Myometrial cell (primary cell): Measurements from ENCODE around the gene PCDHGB4. TPM values are rescaled to one million over a fixed set of nuclear protein-coding genes. Genes with fewer than 3 reads are reported as not detected.

ENCODE experiments used
- total RNA-seq: library from RNA; depleted of rRNA; stranded (reverse); fragments of >200 nt; gene quantifications from 2 replicates; pipeline ENCODE4 v1.2.3, GENCODE V29; 2015

Gene PCDHGB4
- 3.9 and 4.6 TPM in 2 replicates for total RNA-seq

DNA sequence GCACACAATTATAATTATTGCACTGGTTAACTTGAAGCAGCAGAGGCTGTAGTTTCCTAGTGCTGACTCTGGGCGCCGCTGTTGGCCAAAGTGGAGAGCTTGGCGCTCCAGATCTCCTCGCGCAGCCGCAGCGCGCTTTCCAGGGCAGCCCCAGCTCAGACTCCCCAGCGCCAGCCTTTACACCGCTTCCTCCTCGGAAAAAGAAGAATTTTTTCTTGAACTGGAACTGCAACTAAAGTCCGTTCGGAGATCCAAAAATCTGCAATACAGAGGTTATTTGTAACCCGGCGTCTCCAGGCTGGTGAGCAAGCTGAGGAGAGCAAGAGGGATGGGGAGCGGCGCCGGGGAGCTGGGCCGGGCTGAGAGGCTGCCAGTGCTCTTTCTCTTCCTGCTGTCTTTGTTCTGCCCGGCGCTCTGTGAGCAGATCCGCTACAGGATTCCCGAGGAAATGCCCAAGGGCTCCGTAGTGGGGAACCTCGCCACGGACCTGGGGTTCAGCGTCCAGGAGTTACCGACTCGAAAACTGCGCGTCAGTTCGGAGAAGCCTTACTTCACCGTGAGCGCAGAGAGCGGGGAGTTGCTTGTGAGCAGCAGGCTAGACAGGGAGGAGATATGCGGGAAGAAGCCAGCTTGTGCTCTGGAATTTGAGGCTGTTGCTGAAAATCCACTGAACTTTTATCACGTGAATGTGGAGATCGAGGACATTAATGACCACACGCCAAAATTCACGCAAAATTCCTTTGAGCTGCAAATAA, at the start of gene PCDHGB4:
PCDHGB4 (plus strand) TSS at position 142 of the 755 bp plus-strand sequence; CDS start at position 329, 187 bp downstream.

DNA sequence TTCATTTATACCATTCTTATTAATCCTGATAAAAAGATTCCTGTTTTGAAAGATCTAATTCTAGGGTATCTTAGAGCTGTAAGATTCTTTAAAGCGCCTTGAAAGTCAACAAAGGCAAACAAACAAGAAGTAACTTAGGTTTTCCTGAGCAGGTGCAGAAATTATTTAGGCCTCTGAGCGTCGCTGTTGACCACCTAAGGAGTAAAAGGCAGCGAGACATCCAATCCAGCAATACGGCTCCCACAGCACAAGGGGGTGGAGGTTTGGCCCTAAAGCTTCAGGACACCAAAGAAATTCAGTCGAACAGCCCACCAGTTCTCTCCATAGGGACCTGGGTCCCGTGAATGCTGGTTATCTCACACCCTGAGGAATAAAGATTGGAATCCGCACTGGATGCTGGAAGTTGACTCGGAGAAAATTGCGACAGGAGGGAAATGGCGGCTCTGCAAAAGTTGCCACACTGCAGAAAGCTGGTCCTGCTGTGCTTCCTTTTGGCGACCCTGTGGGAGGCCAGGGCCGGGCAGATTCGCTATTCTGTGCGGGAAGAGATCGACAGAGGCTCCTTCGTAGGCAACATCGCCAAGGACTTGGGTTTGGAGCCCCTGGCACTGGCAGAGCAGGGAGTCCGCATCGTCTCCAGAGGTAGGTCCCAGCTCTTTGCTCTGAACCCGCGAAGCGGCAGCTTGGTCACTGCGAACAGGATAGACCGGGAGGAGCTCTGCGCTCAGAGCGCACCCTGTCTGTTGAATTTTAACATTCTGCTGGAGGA, 48.8 kb upstream of the PCDHGB4 start, which contains the start of gene PCDHGA2:
PCDHGA2 (plus strand) TSS at position 223 of the 769 bp plus-strand sequence.

DNA sequence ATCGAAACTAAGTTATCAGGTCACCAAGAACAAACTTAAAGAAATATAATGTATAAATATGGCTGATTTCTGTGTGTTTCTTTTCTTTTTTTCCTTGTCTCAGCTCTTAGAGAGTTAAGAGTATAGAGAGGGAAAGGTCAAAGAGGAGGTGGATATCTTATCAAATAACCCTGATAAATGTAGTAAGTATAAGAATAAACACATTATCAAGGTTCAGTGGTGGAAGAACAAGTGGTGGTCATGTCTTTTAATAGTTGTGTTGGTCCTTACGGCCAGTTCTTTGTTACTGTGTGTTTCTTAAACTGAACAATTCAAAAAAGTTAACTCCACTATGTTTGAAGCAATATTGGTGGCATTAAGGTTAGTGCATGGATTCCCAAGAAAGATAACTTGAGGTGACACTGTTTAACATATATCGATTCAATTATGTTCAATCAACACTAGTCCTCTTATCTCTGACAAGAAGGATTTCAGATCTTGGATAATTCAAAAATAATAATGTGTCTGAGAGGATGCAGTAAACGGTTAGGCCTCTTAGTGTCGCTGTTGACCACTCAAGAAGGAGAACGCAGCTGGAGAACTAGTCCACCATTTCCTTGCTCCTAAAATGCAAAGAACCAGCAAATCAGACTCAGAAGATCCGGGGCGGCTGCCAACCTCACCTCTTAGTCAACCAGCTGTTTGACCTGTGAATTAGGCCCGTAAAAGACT, 44.1 kb upstream of the PCDHGB4 start, which contains the start of gene PCDHGA3:
PCDHGA3 (plus strand) TSS at position 588 of the 711 bp plus-strand sequence. CDS start 205 bp downstream, outside the sequence.

DNA sequence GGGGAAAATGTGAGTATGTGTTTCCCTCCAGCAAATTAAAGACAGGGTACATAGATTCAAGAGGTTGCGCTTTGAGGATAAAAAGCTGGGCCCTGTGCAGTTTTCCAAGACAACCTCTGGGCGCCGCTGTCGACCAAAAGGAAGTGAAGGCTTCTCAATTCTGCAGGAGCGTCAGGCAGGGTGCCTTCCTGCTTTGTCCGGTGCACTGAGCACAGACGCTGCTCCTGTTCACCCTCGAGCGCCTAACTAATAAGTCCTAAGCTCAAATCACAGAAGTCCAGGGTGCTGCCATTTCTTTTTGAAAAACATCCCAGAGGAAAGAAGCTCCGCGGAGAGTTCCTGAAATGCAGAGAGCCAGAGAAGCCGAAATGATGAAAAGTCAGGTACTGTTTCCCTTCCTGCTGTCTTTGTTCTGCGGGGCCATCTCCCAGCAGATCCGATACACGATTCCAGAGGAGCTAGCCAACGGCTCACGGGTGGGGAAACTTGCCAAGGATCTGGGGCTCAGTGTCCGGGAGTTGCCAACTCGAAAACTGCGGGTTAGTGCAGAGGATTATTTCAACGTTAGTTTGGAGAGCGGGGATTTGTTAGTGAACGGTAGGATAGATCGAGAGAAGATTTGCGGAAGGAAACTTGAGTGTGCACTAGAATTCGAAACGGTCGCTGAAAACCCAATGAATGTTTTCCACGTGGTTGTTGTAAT, 37.4 kb upstream of the PCDHGB4 start, which contains the start of gene PCDHGB1:
PCDHGB1 (plus strand) TSS at position 183 of the 703 bp plus-strand sequence; CDS start at position 345, 162 bp downstream.

DNA sequence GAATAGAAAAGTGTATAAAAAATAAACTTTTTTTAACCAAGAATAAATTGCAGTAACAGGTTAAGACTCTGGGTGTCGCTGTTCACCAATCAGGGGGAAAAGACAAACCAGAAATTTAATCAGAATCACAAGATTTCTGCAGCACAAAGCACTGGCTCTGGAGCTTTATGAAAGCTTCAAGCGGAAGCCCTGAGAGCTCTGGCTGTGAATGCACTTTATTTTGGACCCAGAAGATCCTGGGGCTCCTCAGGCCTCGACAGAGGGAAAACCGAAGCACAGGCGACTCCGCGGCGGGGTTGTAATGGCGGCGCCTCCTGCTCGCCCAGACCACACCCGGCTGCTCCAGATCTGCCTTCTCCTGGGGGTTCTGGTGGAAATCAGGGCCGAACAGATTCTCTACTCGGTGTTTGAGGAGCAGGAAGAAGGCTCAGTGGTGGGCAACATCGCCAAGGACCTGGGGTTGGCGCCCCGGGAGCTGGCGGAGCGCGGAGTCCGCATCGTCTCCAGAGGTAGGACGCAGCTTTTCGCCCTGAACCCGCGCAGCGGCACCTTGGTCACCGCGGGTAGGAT, 32.5 kb upstream of the PCDHGB4 start, which contains the start of gene PCDHGA4:
PCDHGA4 (plus strand) TSS at position 122 of the 570 bp plus-strand sequence; CDS start at position 209, 87 bp downstream.

DNA sequence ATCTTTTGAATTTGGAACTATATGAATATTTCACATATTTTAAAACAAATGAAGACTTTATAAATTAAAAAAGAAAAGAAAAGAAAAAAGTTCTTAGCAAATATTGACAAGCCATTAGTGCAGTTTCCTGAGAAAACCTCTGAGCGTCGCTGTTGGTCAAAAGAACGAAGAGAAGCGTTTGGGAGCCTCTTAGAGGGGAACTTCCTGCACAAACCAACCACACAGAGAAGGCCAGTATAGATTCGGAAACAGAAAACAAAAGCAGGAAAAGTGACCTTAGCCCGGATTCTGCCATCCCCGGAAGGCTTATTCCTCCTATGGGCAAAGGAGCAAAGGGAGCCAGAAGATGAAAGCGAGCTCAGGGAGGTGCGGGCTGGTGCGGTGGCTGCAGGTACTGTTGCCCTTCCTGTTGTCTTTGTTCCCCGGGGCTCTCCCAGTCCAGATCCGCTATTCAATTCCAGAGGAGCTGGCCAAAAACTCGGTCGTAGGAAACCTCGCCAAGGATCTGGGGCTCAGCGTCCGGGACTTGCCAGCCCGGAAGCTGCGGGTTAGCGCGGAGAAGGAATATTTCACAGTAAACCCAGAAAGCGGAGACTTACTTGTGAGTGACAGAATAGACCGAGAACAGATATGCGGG, 27.6 kb upstream of the PCDHGB4 start, which contains the start of gene PCDHGB2:
PCDHGB2 (plus strand) TSS at position 205 of the 637 bp plus-strand sequence; CDS start at position 347, 142 bp downstream.

DNA sequence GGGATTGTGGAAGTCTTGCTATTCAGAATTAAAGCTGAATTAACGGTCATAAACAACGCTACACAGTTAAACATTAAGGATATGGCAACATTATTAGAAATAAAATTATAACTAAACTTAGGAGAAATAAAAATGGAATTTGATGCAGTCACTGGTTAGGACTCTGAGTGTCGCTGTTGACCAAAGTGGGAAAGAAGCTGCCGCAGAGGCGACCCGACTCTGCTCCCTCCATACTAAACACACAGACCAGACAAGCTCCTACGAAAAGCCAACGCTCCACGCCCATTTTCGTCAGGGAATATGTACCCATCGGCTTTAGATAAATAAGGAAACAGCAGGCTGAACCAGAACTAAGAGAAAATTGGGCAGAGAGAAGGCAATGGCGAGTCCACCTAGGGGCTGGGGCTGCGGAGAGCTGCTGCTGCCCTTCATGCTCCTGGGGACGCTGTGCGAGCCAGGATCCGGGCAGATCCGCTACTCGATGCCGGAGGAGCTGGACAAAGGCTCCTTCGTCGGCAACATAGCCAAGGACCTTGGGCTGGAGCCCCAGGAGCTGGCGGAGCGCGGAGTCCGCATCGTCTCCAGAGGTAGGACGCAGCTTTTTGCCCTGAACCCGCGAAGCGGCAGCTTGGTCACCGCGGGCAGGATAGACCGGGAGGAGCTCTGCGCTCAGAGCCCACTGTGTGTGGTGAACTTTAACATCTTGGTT, 23.4 kb upstream of the PCDHGB4 start, which contains the start of gene PCDHGA5:
PCDHGA5 (plus strand) TSS at position 211 of the 709 bp plus-strand sequence; CDS start at position 380, 169 bp downstream.

DNA sequence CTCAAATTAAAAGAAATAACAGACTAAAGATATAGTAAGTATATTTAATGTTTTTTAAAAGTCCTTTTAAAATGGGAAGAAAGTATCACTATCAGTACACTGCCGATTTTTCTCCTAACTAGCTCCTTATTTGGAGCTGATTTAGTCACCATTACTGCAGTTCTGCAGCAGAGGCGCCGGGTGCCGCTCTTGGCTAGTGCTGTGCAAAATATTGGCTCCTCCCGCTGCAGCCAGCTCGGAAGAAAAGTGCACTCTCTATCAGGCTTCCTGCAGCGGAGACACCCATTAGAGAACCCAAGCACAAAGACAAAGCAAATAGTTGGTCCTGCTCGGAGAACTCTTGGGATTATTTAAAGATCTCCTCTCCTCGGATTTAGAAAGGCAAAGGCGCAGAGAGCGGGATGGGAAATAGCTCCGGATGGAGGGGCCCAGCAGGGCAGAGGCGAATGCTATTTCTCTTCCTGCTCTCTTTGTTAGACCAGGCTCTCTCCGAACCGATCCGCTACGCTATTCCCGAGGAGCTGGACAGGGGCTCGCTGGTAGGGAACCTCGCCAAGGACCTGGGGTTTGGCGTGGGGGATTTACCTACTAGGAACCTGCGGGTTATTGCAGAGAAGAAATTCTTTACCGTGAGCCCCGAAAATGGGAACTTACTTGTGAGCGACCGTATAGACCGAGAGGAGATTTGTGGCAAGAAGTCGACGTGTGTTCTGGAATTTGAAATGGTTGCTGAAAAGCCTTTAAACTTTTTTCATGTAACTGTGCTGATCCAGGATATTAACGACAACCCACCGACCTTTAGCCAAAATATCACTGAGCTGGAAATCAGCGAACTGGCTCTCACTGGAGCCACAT, 17.3 kb upstream of the PCDHGB4 start, which contains the start of gene PCDHGB3:
PCDHGB3 (plus strand) TSS at position 249 of the 855 bp plus-strand sequence; CDS start at position 402, 153 bp downstream.

DNA sequence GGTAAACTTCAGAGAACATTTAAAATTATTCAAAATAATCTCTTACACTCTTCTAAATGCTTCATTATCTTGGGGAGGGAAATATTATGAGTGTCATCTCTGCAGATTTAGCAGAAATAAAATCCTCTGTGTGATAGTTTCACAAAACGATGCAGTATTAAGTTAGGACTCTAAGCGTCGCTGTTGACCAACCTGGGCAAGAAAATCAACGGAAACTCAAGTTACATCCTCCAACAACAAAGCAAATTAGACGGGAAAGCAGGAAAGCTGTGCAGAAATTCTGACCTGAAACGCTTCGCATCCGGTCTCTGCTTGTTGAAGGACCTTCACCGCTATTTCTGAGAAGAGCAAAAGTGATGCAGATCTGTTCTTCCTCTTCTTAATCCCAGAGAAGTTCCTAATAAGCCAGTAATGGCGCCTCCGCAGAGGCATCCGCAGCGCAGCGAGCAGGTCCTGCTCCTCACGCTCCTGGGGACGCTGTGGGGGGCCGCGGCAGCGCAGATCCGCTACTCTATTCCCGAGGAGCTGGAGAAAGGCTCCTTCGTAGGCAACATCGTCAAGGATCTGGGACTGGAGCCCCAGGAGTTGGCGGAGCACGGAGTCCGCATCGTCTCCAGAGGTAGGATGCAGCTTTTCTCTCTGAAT, 13.7 kb upstream of the PCDHGB4 start, which contains the start of gene PCDHGA6:
PCDHGA6 (plus strand) TSS at position 219 of the 645 bp plus-strand sequence; CDS start at position 412, 193 bp downstream.

DNA sequence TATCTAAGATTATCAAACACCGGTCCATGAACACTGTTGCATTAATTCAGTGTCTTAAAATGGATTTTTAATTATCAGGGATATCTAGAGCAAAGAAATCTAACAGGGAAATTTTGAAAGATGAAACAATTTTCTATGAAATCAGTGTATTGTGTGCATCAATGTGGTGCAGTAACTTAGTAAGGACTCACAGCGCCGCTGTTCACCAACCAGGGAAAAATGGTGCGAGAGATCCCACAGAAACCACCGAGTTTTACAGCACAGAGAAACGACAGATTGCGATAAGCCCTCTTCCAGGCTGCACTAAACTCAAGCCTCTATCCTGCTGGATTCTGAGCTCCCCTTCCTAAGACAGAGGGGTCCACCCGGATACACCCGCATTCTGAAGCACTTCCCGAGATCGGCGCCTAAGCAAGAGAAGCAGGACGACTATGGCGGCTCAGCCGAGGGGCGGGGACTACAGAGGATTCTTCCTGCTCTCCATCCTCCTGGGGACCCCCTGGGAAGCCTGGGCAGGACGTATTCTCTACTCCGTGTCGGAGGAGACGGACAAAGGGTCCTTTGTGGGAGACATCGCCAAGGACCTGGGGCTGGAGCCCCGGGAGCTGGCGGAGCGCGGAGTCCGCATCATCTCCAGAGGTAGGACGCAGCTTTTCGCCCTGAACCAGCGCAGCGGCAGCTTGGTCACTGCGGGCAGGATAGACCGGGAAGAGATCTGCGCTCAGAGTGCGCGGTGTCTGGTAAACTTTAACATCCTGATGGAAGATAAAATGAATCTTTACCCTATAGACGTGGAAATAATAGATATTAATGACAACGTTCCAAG, 4.8 kb upstream of the PCDHGB4 start, which contains the start of gene PCDHGA7:
PCDHGA7 (plus strand) TSS at position 274 of the 826 bp plus-strand sequence; CDS start at position 432, 158 bp downstream.

DNA sequence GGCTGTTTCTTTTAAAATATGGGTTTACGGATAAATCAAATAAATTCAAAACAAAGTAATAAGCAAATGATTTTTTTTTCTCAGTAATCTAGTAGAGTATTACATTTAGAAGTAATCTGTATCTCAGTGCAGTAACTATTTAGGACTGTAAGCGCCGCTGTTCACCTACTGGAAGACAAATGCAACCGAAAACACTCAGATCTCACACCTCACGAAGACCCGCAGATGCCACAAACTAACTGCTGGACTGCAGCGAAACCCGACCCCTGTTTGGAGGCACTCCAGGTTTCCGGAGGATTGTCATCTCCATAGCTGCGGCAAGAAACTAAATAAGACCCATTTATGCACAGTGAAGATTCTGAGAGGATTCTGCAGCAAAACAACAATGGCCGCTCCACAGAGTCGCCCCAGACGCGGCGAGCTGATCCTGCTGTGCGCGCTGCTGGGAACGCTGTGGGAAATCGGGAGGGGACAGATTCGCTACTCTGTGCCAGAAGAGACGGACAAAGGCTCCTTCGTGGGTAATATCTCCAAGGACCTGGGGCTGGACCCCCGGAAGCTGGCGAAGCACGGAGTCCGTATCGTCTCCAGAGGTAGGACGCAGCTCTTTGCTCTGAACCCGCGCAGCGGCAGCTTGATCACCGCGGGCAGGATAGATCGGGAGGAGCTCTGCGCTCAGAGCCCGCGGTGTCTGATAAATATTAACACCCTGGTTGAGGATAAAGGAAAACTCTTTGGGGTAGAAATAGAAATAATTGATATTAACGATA, 5.1 kb downstream of the PCDHGB4 start, which contains the start of gene PCDHGA8:
PCDHGA8 (plus strand) TSS at position 205 of the 770 bp plus-strand sequence; CDS start at position 386, 181 bp downstream.

DNA sequence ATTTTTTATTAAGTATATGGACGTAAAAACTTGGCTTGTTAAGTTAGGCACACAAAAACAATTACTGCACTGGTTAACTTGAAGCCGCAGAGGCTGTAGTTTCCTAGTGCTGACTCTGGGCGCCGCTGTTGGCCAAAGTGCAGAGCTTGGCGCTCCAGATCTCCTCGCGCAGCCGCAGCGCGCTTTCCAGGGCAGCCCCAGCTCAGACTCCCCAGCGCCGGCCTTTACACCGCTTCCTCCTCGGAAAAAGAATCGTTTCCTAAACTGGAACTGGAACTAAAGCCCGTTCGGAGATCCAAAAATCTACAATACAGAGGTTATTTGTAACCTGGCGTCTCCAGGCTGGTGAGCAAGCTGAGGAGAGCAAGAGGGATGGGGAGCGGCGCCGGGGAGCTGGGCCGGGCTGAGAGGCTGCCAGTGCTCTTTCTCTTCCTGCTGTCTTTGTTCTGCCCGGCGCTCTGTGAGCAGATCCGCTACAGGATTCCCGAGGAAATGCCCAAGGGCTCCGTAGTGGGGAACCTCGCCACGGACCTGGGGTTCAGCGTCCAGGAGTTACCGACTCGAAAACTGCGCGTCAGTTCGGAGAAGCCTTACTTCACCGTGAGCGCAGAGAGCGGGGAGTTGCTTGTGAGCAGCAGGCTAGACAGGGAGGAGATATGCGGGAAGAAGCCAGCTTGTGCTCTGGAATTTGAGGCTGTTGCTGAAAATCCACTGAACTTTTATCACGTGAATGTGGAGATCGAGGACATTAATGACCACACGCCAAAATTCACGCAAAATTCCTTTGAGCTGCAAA, 10.5 kb downstream of the PCDHGB4 start, which contains the start of gene PCDHGB5:
PCDHGB5 (plus strand) TSS at position 192 of the 796 bp plus-strand sequence; CDS start at position 373, 181 bp downstream.

DNA sequence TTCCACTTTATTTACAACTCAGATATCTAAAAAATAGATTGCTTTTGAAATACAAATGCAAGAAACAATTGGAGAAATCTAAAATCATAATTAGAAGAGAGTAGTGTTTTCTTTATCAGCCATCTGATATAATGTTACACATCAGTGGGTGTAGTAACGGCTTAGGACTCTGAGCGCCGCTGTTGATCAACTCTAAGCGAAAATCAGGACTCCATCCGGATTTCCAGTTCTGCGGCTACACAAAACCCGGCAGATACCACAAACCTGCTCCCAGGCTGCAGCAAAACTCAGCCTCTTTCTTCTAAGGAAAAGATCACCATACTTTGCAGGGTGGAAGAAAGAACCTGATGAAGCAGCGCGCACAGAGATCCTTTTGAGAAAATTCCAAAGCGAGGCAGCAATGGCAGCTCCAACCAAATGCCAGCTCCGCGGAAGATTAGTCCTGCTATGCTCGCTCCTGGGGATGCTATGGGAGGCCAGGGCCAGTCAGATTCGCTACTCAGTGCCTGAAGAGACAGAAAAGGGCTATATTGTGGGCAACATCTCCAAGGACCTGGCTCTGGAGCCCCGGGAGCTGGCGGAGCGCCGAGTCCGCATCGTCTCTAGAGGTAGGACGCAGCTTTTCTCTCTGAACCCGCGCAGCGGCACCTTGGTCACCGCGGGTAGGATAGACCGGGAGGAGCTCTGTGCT, 15.2 kb downstream of the PCDHGB4 start, which contains the start of gene PCDHGA9:
PCDHGA9 (plus strand) TSS at position 226 of the 691 bp plus-strand sequence; CDS start at position 401, 175 bp downstream.

DNA sequence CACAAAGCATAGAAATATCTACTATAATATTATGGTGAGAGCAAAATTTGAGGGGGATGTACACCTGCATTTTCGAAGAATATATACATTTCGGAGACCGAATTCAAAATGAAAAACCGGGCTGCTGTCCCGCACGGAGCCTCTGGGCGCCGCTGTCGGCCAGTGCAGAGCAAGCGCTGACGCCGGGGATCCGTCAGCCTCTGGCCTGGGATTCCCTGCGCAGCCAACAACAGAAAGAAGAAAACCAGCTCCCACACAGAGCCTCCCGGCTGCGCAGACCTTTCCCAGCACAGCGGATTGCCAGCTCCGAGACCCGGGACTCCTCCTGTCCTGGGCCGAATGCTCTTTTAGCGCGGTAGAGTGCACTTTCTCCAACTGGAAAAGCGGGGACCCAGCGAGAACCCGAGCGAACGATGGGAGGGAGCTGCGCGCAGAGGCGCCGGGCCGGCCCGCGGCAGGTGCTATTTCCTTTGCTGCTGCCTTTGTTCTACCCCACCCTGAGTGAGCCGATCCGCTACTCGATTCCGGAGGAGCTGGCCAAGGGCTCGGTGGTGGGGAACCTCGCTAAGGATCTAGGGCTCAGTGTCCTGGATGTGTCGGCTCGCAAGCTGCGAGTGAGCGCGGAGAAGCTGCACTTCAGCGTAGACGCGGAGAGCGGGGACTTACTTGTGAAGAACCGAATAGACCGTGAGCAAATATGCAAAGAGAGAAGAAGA, 20.4 kb downstream of the PCDHGB4 start, which contains the start of gene PCDHGB6:
PCDHGB6 (plus strand) TSS at position 232 of the 716 bp plus-strand sequence; CDS start at position 414, 182 bp downstream.

